Keratinocyte (primary cell): Measurements from ENCODE around the gene CSMD2.

Source experiments
- EZH2 ChIP-seq: IDR thresholded peaks from one replicate; pipeline ENCODE4 v1.6.1; 2012; ENCODE audit warnings: inconsistent platforms, mild to moderate bottlenecking, low read length, moderate library complexity
- TF ChIP-seq, protein P1 (sequence below), 3 experiments: IDR thresholded peaks in 1 of 3; conservative IDR thresholded peaks in 1 of 3; optimal IDR thresholded peaks in 1 of 3; 2 replicates in 2 of 3; 3 replicates in 1 of 3; pipeline versions ENCODE3 to v1.5.1; 2011; ENCODE audit warnings: low read length in 3 of 3, mild to moderate bottlenecking in 3 of 3, moderate library complexity in 2 of 3, control low read depth in 1 of 3, inconsistent platforms in 1 of 3; ENCODE audit not compliant: insufficient read depth in 2 of 3; ENCODE audit errors: extremely low read depth in 1 of 3

DNA sequence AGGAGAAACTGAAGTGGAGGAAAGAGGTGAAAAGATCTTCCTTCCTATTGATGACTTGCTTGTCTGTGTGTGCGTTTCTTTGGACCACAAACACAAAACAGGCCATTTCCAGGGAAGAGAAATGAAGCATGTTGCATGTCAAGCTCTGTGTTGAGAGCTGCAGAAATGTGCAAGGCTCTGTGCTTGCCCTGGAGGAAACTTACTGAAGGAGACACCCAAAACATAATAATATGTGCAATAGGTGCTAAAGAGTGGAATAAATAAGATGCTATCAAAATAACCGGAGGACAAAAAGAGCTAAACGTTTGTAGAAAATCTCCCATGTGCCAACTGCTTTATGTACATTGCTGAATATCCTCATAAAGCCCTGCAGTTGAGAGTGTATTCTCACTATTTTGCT, 496.3 kb downstream of the CSMD2 start:
- TF ChIP-seq EZH2 = no peak
- TF ChIP-seq, protein P1, sequence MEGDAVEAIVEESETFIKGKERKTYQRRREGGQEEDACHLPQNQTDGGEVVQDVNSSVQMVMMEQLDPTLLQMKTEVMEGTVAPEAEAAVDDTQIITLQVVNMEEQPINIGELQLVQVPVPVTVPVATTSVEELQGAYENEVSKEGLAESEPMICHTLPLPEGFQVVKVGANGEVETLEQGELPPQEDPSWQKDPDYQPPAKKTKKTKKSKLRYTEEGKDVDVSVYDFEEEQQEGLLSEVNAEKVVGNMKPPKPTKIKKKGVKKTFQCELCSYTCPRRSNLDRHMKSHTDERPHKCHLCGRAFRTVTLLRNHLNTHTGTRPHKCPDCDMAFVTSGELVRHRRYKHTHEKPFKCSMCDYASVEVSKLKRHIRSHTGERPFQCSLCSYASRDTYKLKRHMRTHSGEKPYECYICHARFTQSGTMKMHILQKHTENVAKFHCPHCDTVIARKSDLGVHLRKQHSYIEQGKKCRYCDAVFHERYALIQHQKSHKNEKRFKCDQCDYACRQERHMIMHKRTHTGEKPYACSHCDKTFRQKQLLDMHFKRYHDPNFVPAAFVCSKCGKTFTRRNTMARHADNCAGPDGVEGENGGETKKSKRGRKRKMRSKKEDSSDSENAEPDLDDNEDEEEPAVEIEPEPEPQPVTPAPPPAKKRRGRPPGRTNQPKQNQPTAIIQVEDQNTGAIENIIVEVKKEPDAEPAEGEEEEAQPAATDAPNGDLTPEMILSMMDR (optimal IDR thresholded peaks at IDR 0.05 in 1 of 3, IDR thresholded peaks at IDR 0.05 in 1 of 3, conservative IDR thresholded peaks at IDR 0.05 in 1 of 3; ENCODE audit: extremely low read depth in 1 of 3, insufficient read depth in 2 of 3, low read length in 3 of 3) = no peak
